A673 (cell line): ENCODE data around the gene PEX14. TPM values are rescaled to one million over a fixed set of nuclear protein-coding genes. Genes with fewer than 3 reads are reported as not detected.

ENCODE experiments used
- BruUV-seq: library from RNA; stranded (reverse); fragments of 400-500 nt; replicated peaks from 2 replicates; lab custom pipeline; 2021; lab: Mats Ljungman, UMichigan
- CTCF ChIA-PET: fragments of 300-600 bp; sonication (Branson Sonifier 250); formaldehyde crosslinking; loops from one replicate; lab custom pipeline; 2022; ENCODE audit warnings: antibody characterized with exemption; lab: Charles Lee
- POLR2A ChIA-PET: fragments of 300-600 bp; sonication (Branson Sonifier 250); formaldehyde crosslinking; loops from one replicate; lab custom pipeline; 2022; ENCODE audit warnings: antibody characterized with exemption; ENCODE audit not compliant: low non-redundant PET; lab: Charles Lee
- DNase-seq: peaks from one replicate; pipeline ENCODE4 v3.0.0-alpha.2; 2015; ENCODE audit warnings: low spot score
- H3K27ac ChIP-seq: fragments of 200-600 bp; sonication (generic); 2 replicates; pipeline ENCODE4 v1.5.1; 2016; ENCODE audit warnings: mixed run types, low read depth, mild to moderate bottlenecking, mixed read lengths, antibody characterized with exemption, low read length; ENCODE audit not compliant: poor library complexity, severe bottlenecking
- H3K27me3 ChIP-seq: fragments of 200-600 bp; sonication (generic); replicated peaks from 2 replicates; pipeline ENCODE4 v1.6.1; 2017; ENCODE audit warnings: mixed run types, low read depth, mild to moderate bottlenecking, mixed read lengths, antibody characterized with exemption, low read length; ENCODE audit not compliant: insufficient read depth, poor library complexity
- H3K36me3 ChIP-seq: fragments of 200-600 bp; sonication (generic); 2 replicates; pipeline ENCODE4 v1.6.1; 2016; ENCODE audit warnings: mixed run types, mild to moderate bottlenecking, mixed read lengths, antibody characterized with exemption, low read length; ENCODE audit not compliant: insufficient read depth, poor library complexity, severe bottlenecking
- H3K4me1 ChIP-seq: fragments of 200-600 bp; sonication (generic); 2 replicates; pipeline ENCODE4 v1.6.1; 2017; ENCODE audit warnings: mixed run types, mild to moderate bottlenecking, mixed read lengths, antibody characterized with exemption, low read length; ENCODE audit not compliant: insufficient read depth, poor library complexity, severe bottlenecking
- H3K4me3 ChIP-seq: fragments of 200-600 bp; sonication (generic); 2 replicates; pipeline ENCODE4 v1.5.1; 2016; ENCODE audit warnings: low read depth, mixed run types, mild to moderate bottlenecking, mixed read lengths, low read length; ENCODE audit not compliant: poor library complexity, severe bottlenecking
- H3K9me3 ChIP-seq: fragments of 200-600 bp; sonication (generic); 2 replicates; pipeline ENCODE4 v1.6.1; 2016; ENCODE audit warnings: mixed run types, low read depth, mild to moderate bottlenecking, mixed read lengths, antibody characterized with exemption, low read length; ENCODE audit not compliant: poor library complexity, severe bottlenecking
- CTCF ChIP-seq: fragments of 300-800, 200-600 bp; sonication (generic); conservative IDR thresholded peaks from 2 replicates; pipeline ENCODE4 v1.5.1; 2017; ENCODE audit warnings: low read depth, mild to moderate bottlenecking, antibody characterized with exemption, low read length, moderate library complexity, mixed read lengths
- EZH2 ChIP-seq: fragments of 200-600 bp; sonication (generic); IDR thresholded peaks from 2 replicates; pipeline ENCODE4 v1.6.1; 2017; ENCODE audit warnings: borderline replicate concordance, low read depth, mild to moderate bottlenecking, mixed read lengths, antibody characterized with exemption, low read length; ENCODE audit not compliant: poor library complexity, severe bottlenecking
- intact Hi-C: fragments of 100-400 bp; cut with micrococcal nuclease; formaldehyde crosslinking; loops from one replicate; pipeline ENCODE4 v1.10.0; 2022; ENCODE audit not compliant: unreplicated experiment
- total RNA-seq: library from RNA; stranded (reverse); gene quantifications from 2 replicates; pipeline ENCODE4 v1.2.3, GENCODE V29; 2021

The PEX14 gene
- total RNA-seq, 1 experiment from 2014 or later, result 26.8 TPM

GRCh38 chr1:10561955-10562354, 87.2 kb downstream of the PEX14 start:
- CTCF ChIA-PET, result interaction anchor here (0.6 kb wide), 1 partner anchor 24 kb away, joined by 3 read pairs; no protein-coding TSS in a partner anchor
- no TSS peak for BruUV-seq
- TF ChIP-seq CTCF (peak; percentile 39), EZH2 (no peak)
- Histone ChIP-seq H3K9me3 (no peaks in the 10 kb centered on the region), H3K36me3 (no peaks in the 10 kb centered on the region), H3K4me3 (no peak overlapping the region), H3K27me3 (no peaks in the 10 kb centered on the region), H3K4me1 (no peaks in the 10 kb centered on the region), H3K27ac (no peak overlapping the region)
- POLR2A ChIA-PET, result interaction anchor here (0.6 kb wide), 1 partner anchor 21 kb away, joined by 5 read pairs; no protein-coding TSS in a partner anchor
- intact Hi-C loops, result no loop called here
- peak; percentile 33 for DNase-seq

GRCh38 chr1:10564063-10564462, 89.3 kb downstream of the PEX14 start:
- no peak for DNase-seq
- H3K9me3 ChIP-seq, result no peaks in the 10 kb centered on the region
- no peak overlapping the region for H3K27ac ChIP-seq
- TF ChIP-seq EZH2 (no peak), CTCF (no peak)
- no TSS peak for BruUV-seq
- no peak overlapping the region for H3K4me3 ChIP-seq
- no peaks in the 10 kb centered on the region for H3K36me3 ChIP-seq
- ChIA-PET POLR2A (no interaction called here), CTCF (no interaction called here)
- no peaks in the 10 kb centered on the region for H3K4me1 ChIP-seq
- intact Hi-C loops, result no loop called here
- H3K27me3 ChIP-seq, result no peaks in the 10 kb centered on the region

- POLR2A ChIA-PET, result no interaction called here
- CTCF ChIA-PET, result no interaction called here
- no peaks in the 10 kb centered on the region for H3K36me3 ChIP-seq
- H3K4me1 ChIP-seq, result no peaks in the 10 kb centered on the region
- TF ChIP-seq CTCF, result no peak
- TF ChIP-seq EZH2, result no peak
- H3K27ac ChIP-seq, result no peak overlapping the region
- intact Hi-C loops, result no loop called here
- BruUV-seq, result no TSS peak
- no peak for DNase-seq
- H3K4me3 ChIP-seq, result no peak overlapping the region
- H3K27me3 ChIP-seq, result no peaks in the 10 kb centered on the region
- no peaks in the 10 kb centered on the region for H3K9me3 ChIP-seq
Observed at GRCh38 chr1:10569531-10569930, 94.8 kb downstream of the PEX14 start.
